K562 (cell line): ENCODE data around the gene HSF2BP. TPM values are rescaled to one million over a fixed set of nuclear protein-coding genes. Genes with fewer than 3 reads are reported as not detected.

Experiments
- ATAC-seq: fragments of 200-7000 bp; cut with Tn5 transposase; 3 replicates; pipeline ENCODE4 v1.9.1; 2020; ENCODE audit warnings: moderate library complexity
- BruUV-seq: library from RNA; stranded (reverse); fragments of 400-500 nt; replicated peaks from 2 replicates; lab custom pipeline; 2021; lab: Mats Ljungman, UMichigan
- CTCF ChIA-PET: fragments of 300-600 bp; formaldehyde crosslinking; extraction: SDS; loops from one replicate; lab custom pipeline; 2021; ENCODE audit warnings: low intra/inter-chr PET ratio; lab: Yijun Ruan, JAX
- POLR2A ChIA-PET: fragments of 300-600, 350-650 bp; sonication (Branson Sonifier 250); formaldehyde crosslinking; extraction: SDS; loops from one replicate; lab custom pipeline; 2021; ENCODE audit warnings: antibody characterized with exemption, inconsistent platforms; lab: Yijun Ruan, JAX
- DNase-seq, 4 experiments: peaks; one replicate each; pipeline versions ENCODE4 v3.0.0 to v3.0.0-alpha.2; 2011 to 2018; ENCODE audit warnings: low spot score in 3 of 4, mixed read lengths in 3 of 4; ENCODE audit errors: extremely low read depth in 1 of 4
- FAIRE-seq: peaks from 2 replicates; lab custom pipeline; 2011; peaks lifted over from hg19 to GRCh38; lab: Jason Lieb, UNC
- H2AFZ ChIP-seq: 2 replicates; pipeline ENCODE4 v1.6.0; 2011; ENCODE audit warnings: low read depth, low read length, control low read depth, inconsistent platforms
- H3K27ac ChIP-seq: fragments of 200-600 bp; 3 replicates; pipeline ENCODE4 v1.8.0; 2011; ENCODE audit warnings: low read depth, mild to moderate bottlenecking, control low read depth, inconsistent platforms, low read length, moderate library complexity, mixed read lengths; ENCODE audit errors: extremely low read depth
- H3K27me3 ChIP-seq, 2 experiments: fragments of 300-600 bp in 1 of 2; 2 replicates in 1 of 2; 3 replicates in 1 of 2; pipeline versions ENCODE4 v1.6.0 to v1.8.0; 2011; ENCODE audit warnings: inconsistent platforms in 2 of 2, low read length in 2 of 2, mild to moderate bottlenecking in 1 of 2, mixed read lengths in 1 of 2, moderate library complexity in 1 of 2; ENCODE audit not compliant: control insufficient read depth in 2 of 2, insufficient read depth in 2 of 2
- H3K36me3 ChIP-seq: fragments of 300-600 bp; 3 replicates; pipeline ENCODE4 v1.8.0; 2011; ENCODE audit warnings: mild to moderate bottlenecking, low read length, inconsistent platforms; ENCODE audit not compliant: control insufficient read depth, insufficient read depth
- H3K4me1 ChIP-seq, 2 experiments: fragments of 200-600 bp in 1 of 2; replicated peaks in 1 of 2; 2 replicates in 1 of 2; 3 replicates in 1 of 2; pipeline versions ENCODE4 v1.5.1 to v1.8.0; 2011; ENCODE audit warnings: inconsistent platforms in 2 of 2, low read length in 2 of 2, mild to moderate bottlenecking in 1 of 2, mixed read lengths in 1 of 2, moderate library complexity in 1 of 2; ENCODE audit not compliant: control insufficient read depth in 2 of 2, insufficient read depth in 2 of 2
- H3K4me2 ChIP-seq: 2 replicates; pipeline ENCODE4 v1.6.1; 2011; ENCODE audit warnings: low read length, control low read depth, inconsistent platforms, mixed read lengths; ENCODE audit not compliant: insufficient read depth
- H3K4me3 ChIP-seq: fragments of 200-600 bp; sonication (generic), shearing (Covaris generic); 2 replicates; pipeline ENCODE4 v1.5.1; 2016; ENCODE audit warnings: control low read depth, inconsistent platforms
- H3K79me2 ChIP-seq: fragments of 200-600 bp; 3 replicates; pipeline ENCODE4 v1.8.0; 2011; ENCODE audit warnings: low read length, inconsistent platforms; ENCODE audit not compliant: control insufficient read depth, insufficient read depth
- H3K9ac ChIP-seq, 2 experiments: 2 replicates each; pipeline versions ENCODE4 v1.6.0 to v1.6.1; 2011; ENCODE audit warnings: low read depth in 2 of 2, low read length in 2 of 2, control low read depth in 1 of 2, inconsistent platforms in 1 of 2, mild to moderate bottlenecking in 1 of 2, mixed read lengths in 1 of 2; ENCODE audit not compliant: insufficient read depth in 1 of 2
- H3K9me1 ChIP-seq: one replicate; pipeline ENCODE4 v1.6.0; 2011; ENCODE audit warnings: inconsistent platforms, mild to moderate bottlenecking, low read length, moderate library complexity; ENCODE audit not compliant: control insufficient read depth, insufficient read depth
- H3K9me3 ChIP-seq: replicated peaks from 2 replicates; pipeline ENCODE4 v1.5.1; 2011; ENCODE audit warnings: low read depth, low read length, inconsistent platforms; ENCODE audit not compliant: control insufficient read depth, insufficient read depth
- H4K20me1 ChIP-seq: replicated peaks from 2 replicates; pipeline ENCODE4 v1.6.1; 2011; ENCODE audit warnings: low read length, inconsistent platforms, mixed read lengths; ENCODE audit not compliant: control insufficient read depth, insufficient read depth
- ARID1B ChIP-seq: fragments of 450-650 bp; IDR thresholded peaks from 2 replicates; pipeline ENCODE4 v1.6.1; 2016; ENCODE audit warnings: antibody characterized with exemption, mild to moderate bottlenecking, inconsistent platforms
- C11orf30 ChIP-seq: fragments of 450-650 bp; IDR thresholded peaks from 2 replicates; pipeline ENCODE4 v1.6.1; 2016; ENCODE audit warnings: low read depth, mild to moderate bottlenecking
- CBFA2T2 ChIP-seq: fragments of 450-650 bp; conservative IDR thresholded peaks from 2 replicates; pipeline ENCODE4 v1.6.1; 2017; ENCODE audit warnings: mild to moderate bottlenecking
- ELF4 ChIP-seq: fragments of 450-650 bp; formaldehyde crosslinking; IDR thresholded peaks from 2 replicates; pipeline ENCODE4 v1.4.0; 2022; ENCODE audit warnings: missing genetic modification characterization
- GATAD2B ChIP-seq: fragments of 450-650 bp; IDR thresholded peaks from 2 replicates; pipeline ENCODE4 v1.6.1; 2017; ENCODE audit warnings: mild to moderate bottlenecking, borderline replicate concordance
- HDAC6 ChIP-seq: IDR thresholded peaks from 2 replicates; pipeline ENCODE4 v1.6.1; 2012; ENCODE audit warnings: low read depth, mild to moderate bottlenecking, control low read depth, inconsistent platforms, low read length, moderate library complexity
- NEUROD1 ChIP-seq: fragments of 150-350 bp; IDR thresholded peaks from 2 replicates; pipeline ENCODE4 v1.6.1; 2014; ENCODE audit warnings: borderline replicate concordance, low read length, low read depth; ENCODE audit not compliant: partially characterized antibody
- NRF1 ChIP-seq, 2 experiments: fragments of 450-650 bp; IDR thresholded peaks in 1 of 2; conservative IDR thresholded peaks in 1 of 2; 2 replicates each; pipeline ENCODE4 v1.6.1; 2014; ENCODE audit warnings: mild to moderate bottlenecking in 2 of 2
- RFX1 ChIP-seq: fragments of 450-650 bp; IDR thresholded peaks from 2 replicates; pipeline ENCODE4 v1.6.1; 2016; ENCODE audit warnings: mild to moderate bottlenecking, moderate library complexity
- RNF219 ChIP-seq: fragments of 250-450 bp; sonication (Bioruptor Pico); IDR thresholded peaks from 2 replicates; pipeline ENCODE4 v1.5.0; 2022; ENCODE audit warnings: mild to moderate bottlenecking
- RUNX1 ChIP-seq: sonication (generic); IDR thresholded peaks from 2 replicates; pipeline ENCODE4 v1.6.1; 2016; ENCODE audit warnings: antibody characterized with exemption, low read depth
- SIN3B ChIP-seq: fragments of 450-650 bp; IDR thresholded peaks from 2 replicates; pipeline ENCODE4 v1.6.1; 2017; ENCODE audit warnings: low read depth, mild to moderate bottlenecking, moderate library complexity
- SIRT6 ChIP-seq: IDR thresholded peaks from one replicate; pipeline ENCODE4 v1.6.1; 2012; ENCODE audit warnings: low read depth, mild to moderate bottlenecking, control low read depth, inconsistent platforms, low read length, moderate library complexity
- SMARCA5 ChIP-seq: fragments of 450-650 bp; IDR thresholded peaks from 2 replicates; pipeline ENCODE4 v1.6.1; 2016
- SP1 ChIP-seq: sonication (generic); formaldehyde crosslinking; IDR thresholded peaks from 2 replicates; pipeline ENCODE4 v1.8.1; 2022; ENCODE audit warnings: mild to moderate bottlenecking, missing genetic modification reagents
- TOE1 ChIP-seq, 2 experiments: fragments of 450-650 bp in 1 of 2; sonication (generic) in 1 of 2; formaldehyde crosslinking in 1 of 2; IDR thresholded peaks; 2 replicates each; pipeline versions ENCODE4 v1.7.1 to v1.8.0; 2016 to 2022; ENCODE audit warnings: borderline replicate concordance in 2 of 2, mild to moderate bottlenecking in 2 of 2, antibody characterized with exemption in 1 of 2, inconsistent platforms in 1 of 2, low read depth in 1 of 2, missing genetic modification reagents in 1 of 2, moderate library complexity in 1 of 2
- ZNF12 ChIP-seq: sonication (generic); formaldehyde crosslinking; IDR thresholded peaks from 2 replicates; pipeline ENCODE4 v1.4.0; 2020; ENCODE audit warnings: mild to moderate bottlenecking, missing genetic modification reagents
- WGBS: fragments of 100-300 bp; shearing (Covaris generic); methylation state at CpG from one replicate; pipeline ENCODE4 v1.1.6; 2016; ENCODE audit warnings: low coverage, mixed read lengths; ENCODE audit not compliant: insufficient coverage; ENCODE audit errors: missing lambda C conversion rate; 5-methylcytosine and 5-hydroxymethylcytosine counted together
- in situ Hi-C: fragments of 300-500 bp; cut with MboI; formaldehyde crosslinking; loops from 4 replicates; pipeline ENCODE4 v1.15.0; 2018; ENCODE audit warnings: inconsistent platforms, mixed read lengths
- intact Hi-C: fragments of 100-400 bp; cut with micrococcal nuclease; formaldehyde crosslinking; loops from 2 replicates; pipeline ENCODE4 v1.14.2; 2022
- polyA plus RNA-seq, 8 experiments: library from polyadenylated mRNA; depleted of rRNA in 4 of 8; stranded (reverse) in 5 of 8; unstranded in 3 of 8; fragments of >200 nt; fragmentation: Nextera tagmentation in 2 of 8; fragmentation: Illumina TruSeq in 1 of 8; extraction: Ambion mirVana in 2 of 8; extraction: Trizol in 1 of 8; gene quantifications; 2 replicates each; pipeline versions ENCODE4 v1.2.1 to v1.2.3, GENCODE V29; 2011 to 2014; ENCODE audit warnings: inconsistent platforms in 1 of 8, missing spikeins in 1 of 8
- total RNA-seq, 7 experiments: library from RNA; depleted of rRNA in 6 of 7; stranded (reverse); fragments of >200 nt in 6 of 7; fragmentation: Illumina TruSeq in 2 of 7; extraction: Trizol in 2 of 7; gene quantifications; 2 replicates each; pipeline versions ENCODE4 v1.2.1 to v1.2.3, GENCODE V29; 2011 to 2021; ENCODE audit warnings: low replicate concordance in 1 of 7
- TF ChIP-seq, protein P1 (sequence below): sonication (generic); formaldehyde crosslinking; IDR thresholded peaks from 2 replicates; pipeline ENCODE4 v1.8.1; 2023; ENCODE audit warnings: mild to moderate bottlenecking, missing genetic modification reagents

Gene HSF2BP
- total and polyA plus RNA-seq, 9 of the 15 experiments (the other 6 are each of a cell fraction or from before 2014, with no cell fraction given), result 0.04 to 0.57 (median 0.20) TPM; not detected in 2

- TF ChIP-seq RNF219 (no peak), HDAC6 (no peak)
These were observed 60.7 kb downstream of the HSF2BP start (continued) for GRCh38 chr21:43598416-43599120.

- no peaks in the 10 kb centered on the region for H3K79me2 ChIP-seq
- CTCF ChIA-PET, result no interaction called here
- DNase-seq (no peak), ATAC-seq (no peak), FAIRE-seq (no peak)
- no peak overlapping the region for H3K4me3 ChIP-seq
- no peak overlapping the region for H3K9ac ChIP-seq
- no peak overlapping the region for H3K4me2 ChIP-seq
- H3K36me3 ChIP-seq, result no peaks in the 10 kb centered on the region
- in situ Hi-C loops (no loop called here), intact Hi-C loops (no loop called here)
- H3K27ac ChIP-seq, result no peak overlapping the region
- peaks cover 7 to 11% of the 10 kb centered on the region in 2 experiments; a peak in 4 of 5 replicates for H3K27me3 ChIP-seq
- POLR2A ChIA-PET, result interaction anchor here (1.4 kb wide), 1 partner anchor 12 kb away, joined by 4 read pairs; no protein-coding TSS in a partner anchor
- H4K20me1 ChIP-seq, result no peaks in the 10 kb centered on the region
- H3K9me1 ChIP-seq, result no peaks in the 10 kb centered on the region
- no peak overlapping the region for H2AFZ ChIP-seq
- H3K9me3 ChIP-seq, result no peaks in the 10 kb centered on the region
- BruUV-seq, result no TSS peak
- no peaks in the 10 kb centered on the region for H3K4me1 ChIP-seq
- 0% methylated on average over 6 of the region's 6 CpGs for WGBS
- TF ChIP-seq RFX1, result no peak
- no peak for TF ChIP-seq ZNF12
- TF ChIP-seq TOE1 (IDR thresholded peaks at IDR 0.05; ENCODE audit: borderline replicate concordance), result no peak
- no peak for TF ChIP-seq TOE1 (CRISPR knock-in tag; IDR thresholded peaks at IDR 0.05; ENCODE audit: borderline replicate concordance, low read depth)
- no peak for TF ChIP-seq NEUROD1
- no peak for TF ChIP-seq ELF4 (CRISPR knock-in tag)
- TF ChIP-seq SMARCA5, result no peak
- TF ChIP-seq, protein P1, sequence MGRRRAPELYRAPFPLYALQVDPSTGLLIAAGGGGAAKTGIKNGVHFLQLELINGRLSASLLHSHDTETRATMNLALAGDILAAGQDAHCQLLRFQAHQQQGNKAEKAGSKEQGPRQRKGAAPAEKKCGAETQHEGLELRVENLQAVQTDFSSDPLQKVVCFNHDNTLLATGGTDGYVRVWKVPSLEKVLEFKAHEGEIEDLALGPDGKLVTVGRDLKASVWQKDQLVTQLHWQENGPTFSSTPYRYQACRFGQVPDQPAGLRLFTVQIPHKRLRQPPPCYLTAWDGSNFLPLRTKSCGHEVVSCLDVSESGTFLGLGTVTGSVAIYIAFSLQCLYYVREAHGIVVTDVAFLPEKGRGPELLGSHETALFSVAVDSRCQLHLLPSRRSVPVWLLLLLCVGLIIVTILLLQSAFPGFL, result no peak
- no peak for TF ChIP-seq RUNX1
- no peak for TF ChIP-seq ARID1B
- TF ChIP-seq SIRT6, result no peak
- no peak for TF ChIP-seq SIN3B
- TF ChIP-seq CBFA2T2, result no peak
- no peak for TF ChIP-seq NRF1 (conservative IDR thresholded peaks at IDR 0.05 in 1 of 2, IDR thresholded peaks at IDR 0.05 in 1 of 2)
- TF ChIP-seq GATAD2B, result no peak
- TF ChIP-seq C11orf30, result no peak
- TF ChIP-seq SP1 (CRISPR knock-in tag), result no peak
These were observed 61.6 kb downstream of the HSF2BP start for GRCh38 chr21:43597540-43598250.
